Memory B cell (primary cell): Measurements from ENCODE around the gene TCF15.
"Not testable (repeated sequence)": the region's sequence is repeated elsewhere in the genome, so short reads cannot be mapped to it uniquely, and the experiment has no call there.

Experiments
- ATAC-seq: fragments of 150-1000 bp; cut with Tn5 transposase; 2 replicates; pipeline ENCODE4 v1.10.0; 2021; ENCODE audit warnings: low read depth, mild to moderate bottlenecking, moderate library complexity
- DNase-seq, 2 donors: peaks; one replicate each; pipeline ENCODE4 v3.0.0; 2022; ENCODE audit warnings: low spot score in 2 of 2
- H3K27ac Mint-ChIP-seq: one replicate; pipeline ENCODE4 v1.8.0; 2022; ENCODE audit warnings: mild to moderate bottlenecking, moderate library complexity, mixed read lengths
- H3K27me3 Mint-ChIP-seq: one replicate; pipeline ENCODE4 v1.8.0; 2022; ENCODE audit warnings: mixed read lengths
- H3K36me3 Mint-ChIP-seq: one replicate; pipeline ENCODE4 v1.8.0; 2022; ENCODE audit warnings: mild to moderate bottlenecking, mixed read lengths
- H3K4me1 Mint-ChIP-seq: one replicate; pipeline ENCODE4 v1.8.0; 2022; ENCODE audit warnings: mixed read lengths
- H3K4me3 Mint-ChIP-seq: one replicate; pipeline ENCODE4 v1.8.0; 2022; ENCODE audit warnings: mild to moderate bottlenecking, moderate library complexity, mixed read lengths
- H3K9me3 Mint-ChIP-seq: one replicate; pipeline ENCODE4 v1.8.0; 2022; ENCODE audit warnings: mixed read lengths

TCF15 gene

DNA sequence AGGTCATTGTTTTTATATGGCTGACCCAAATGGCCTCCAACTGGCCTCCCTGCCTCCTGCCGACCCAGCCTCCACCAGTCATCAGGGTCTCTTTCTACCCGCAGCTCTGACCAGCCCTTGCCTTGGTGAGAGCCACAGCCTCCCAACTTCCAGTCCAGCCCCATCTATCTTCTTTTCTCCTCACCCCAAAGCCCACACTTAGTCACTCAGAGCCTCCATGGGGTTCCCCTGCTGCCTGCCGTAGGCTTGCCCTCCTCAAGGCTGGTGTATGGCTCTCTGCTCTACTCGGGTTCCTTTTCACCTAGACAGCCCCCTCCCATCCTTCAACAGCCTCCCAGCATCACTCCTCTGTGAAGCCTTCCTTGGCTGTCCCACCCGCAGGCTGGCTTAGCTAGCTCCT lies 18.2 kb downstream of the TCF15 start:
- Mint-ChIP-seq H3K9me3 (no peaks in the 10 kb centered on the region), H3K36me3 (no peaks in the 10 kb centered on the region), H3K4me3 (no peak overlapping the region), H3K27me3 (peaks cover 7% of the 10 kb centered on the region), H3K4me1 (no peaks in the 10 kb centered on the region), H3K27ac (no peak overlapping the region)
- ATAC-seq (no peak), DNase-seq (no peak)

DNA sequence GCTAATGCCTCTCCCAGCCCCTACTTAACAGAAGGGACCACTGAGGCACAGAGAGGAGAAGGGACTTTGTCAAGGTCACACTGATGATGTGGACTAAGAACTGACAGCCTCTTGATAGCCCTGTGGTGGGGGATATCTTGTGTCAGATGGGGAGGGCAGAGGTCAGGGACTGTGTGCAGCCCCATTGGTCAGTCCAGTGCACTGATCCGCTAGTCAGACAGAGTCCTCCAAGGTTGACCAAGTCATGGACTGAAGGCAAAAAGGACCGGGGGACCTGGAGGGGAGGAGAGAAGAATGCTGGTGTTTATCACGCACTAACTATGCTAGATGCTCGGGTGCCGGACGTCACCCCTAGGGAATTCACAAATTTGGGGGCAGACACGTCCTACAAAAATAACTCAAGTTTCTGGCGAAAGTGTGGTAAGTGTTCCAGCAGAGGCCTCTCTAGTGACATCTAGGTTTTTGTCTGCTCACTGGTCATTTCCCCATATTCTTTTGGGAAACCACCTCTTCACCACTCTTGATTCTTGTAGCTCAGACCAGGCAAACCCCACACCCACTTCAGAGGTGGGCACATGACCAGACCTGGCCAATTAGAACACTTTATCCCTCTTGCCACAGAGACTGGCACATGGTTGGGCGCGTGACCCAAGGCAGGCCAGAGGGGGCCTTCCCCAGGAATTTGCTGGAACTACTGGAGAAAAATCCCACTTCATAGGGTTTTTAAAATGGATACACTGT lies 21.0 kb downstream of the TCF15 start:
- Mint-ChIP-seq H3K27me3 (peaks cover 10% of the 10 kb centered on the region), H3K27ac (no peak overlapping the region), H3K4me1 (no peaks in the 10 kb centered on the region), H3K4me3 (no peak overlapping the region), H3K9me3 (no peaks in the 10 kb centered on the region), H3K36me3 (no peaks in the 10 kb centered on the region)
- DNase-seq (no peak), ATAC-seq (peak; percentile 73)

DNA sequence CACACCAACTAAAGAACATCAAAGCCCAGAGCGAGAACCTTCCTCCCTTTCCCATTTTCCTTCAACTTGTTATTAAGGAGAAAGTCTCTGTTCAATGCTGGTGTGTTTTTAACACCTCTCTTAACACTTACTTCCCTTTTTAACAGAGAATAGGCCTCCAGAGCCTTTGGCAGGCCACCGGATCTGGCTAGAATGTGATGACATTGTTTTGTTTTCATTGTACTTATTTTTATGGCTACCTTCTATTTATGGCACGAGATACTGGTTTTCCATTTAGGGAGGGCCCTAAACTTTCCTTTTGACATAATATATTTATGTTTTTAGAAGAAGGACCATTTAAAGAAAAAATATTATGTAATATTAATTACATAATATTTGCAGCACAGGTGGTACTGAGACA lies 21.6 kb downstream of the TCF15 start:
- H3K27me3 Mint-ChIP-seq: peaks cover 9% of the 10 kb centered on the region
- H3K36me3 Mint-ChIP-seq: no peaks in the 10 kb centered on the region
- H3K9me3 Mint-ChIP-seq: no peaks in the 10 kb centered on the region
- H3K4me1 Mint-ChIP-seq: no peaks in the 10 kb centered on the region
- ATAC-seq (no peak), DNase-seq (no peak)
- no peak overlapping the region for H3K4me3 Mint-ChIP-seq
- H3K27ac Mint-ChIP-seq: no peak overlapping the region

DNA sequence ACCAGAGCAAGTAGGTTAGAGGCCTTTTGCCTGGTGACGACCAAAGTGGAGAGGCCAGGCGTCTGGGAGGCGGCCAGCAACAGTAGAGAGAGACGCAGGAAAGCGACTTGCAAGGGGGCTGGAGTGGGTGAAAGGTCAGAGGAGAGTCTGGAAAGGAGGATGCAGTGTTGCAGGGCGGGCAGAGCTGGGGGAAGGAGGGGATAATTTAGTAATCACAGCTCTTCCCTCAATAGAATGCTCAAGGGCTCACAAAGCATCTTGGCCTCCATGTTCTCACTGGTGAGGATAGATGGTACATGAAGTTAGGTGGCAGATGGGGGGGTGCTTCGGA lies 25.2 kb downstream of the TCF15 start:
- H3K27ac Mint-ChIP-seq: no peak overlapping the region
- H3K4me1 Mint-ChIP-seq: no peaks in the 10 kb centered on the region
- no peak for DNase-seq
- no peaks in the 10 kb centered on the region for H3K9me3 Mint-ChIP-seq
- no peaks in the 10 kb centered on the region for H3K36me3 Mint-ChIP-seq
- no peak for ATAC-seq
- H3K27me3 Mint-ChIP-seq: peaks cover 11% of the 10 kb centered on the region
- no peak overlapping the region for H3K4me3 Mint-ChIP-seq

DNA sequence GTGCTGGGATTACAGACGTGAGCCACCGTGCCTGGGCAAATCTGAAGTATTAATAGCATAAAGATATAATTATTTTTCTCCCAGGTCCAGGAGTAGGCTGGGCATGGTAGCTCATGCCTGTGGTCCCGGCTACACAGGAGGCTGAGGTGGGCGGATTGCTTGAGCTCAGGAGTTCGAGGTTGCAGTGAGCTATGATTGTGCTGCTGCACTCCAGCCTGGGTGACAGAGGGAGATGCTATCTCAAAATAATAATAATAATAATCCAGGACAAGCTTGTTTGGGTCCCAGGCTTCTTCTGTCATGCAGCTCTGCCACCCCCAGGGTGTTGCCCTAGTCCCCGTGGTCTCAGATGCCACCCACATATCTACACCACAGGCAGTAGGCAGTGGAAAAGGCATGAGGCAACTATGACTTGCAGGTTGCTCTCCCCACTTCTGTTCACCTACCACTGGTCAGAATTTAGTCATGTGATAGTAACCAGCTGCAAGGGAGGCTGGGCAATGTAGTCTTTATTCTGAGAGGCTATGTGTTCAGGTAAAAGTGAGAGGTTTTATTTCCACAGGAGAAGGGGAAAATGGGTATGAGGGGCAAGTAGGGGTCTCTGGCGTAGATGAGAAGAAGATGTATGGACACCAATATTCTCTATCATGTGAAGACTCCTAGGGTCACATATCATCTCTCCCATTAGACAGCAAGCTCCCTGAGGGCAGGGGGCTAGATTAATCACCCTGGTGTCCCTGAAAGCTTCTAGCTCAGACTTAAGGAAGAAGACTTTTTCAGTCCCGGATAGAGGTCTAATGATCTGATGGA lies 25.7 kb downstream of the TCF15 start:
- H3K9me3 Mint-ChIP-seq: no peaks in the 10 kb centered on the region
- H3K27me3 Mint-ChIP-seq: peaks cover 11% of the 10 kb centered on the region
- ATAC-seq (peak; percentile 29), DNase-seq (no peak)
- H3K27ac Mint-ChIP-seq: no peak overlapping the region
- H3K4me3 Mint-ChIP-seq: no peak overlapping the region
- no peaks in the 10 kb centered on the region for H3K4me1 Mint-ChIP-seq
- no peaks in the 10 kb centered on the region for H3K36me3 Mint-ChIP-seq

DNA sequence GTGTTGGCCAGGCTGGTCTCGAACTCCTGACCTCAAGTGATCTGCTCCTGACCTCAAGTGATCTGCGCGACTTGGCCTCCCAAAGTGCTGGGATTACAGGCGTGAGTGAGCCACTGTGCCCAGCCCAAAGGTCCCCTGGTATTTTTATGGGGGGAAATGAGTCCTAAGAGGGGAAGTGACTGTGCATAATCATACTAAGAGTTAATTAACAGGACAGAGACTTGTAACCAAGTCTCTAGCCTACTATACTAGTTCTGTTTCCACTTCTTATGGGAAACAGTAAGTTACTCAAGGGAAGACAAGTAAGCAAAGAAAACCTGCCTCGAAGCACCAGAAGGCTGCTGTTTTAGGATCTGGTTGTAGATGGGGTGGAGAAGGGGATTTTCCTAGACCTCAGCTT lies 27.9 kb downstream of the TCF15 start:
- Mint-ChIP-seq H3K4me1 (no peaks in the 10 kb centered on the region), H3K27me3 (peaks cover 11% of the 10 kb centered on the region), H3K9me3 (no peaks in the 10 kb centered on the region), H3K4me3 (no peak overlapping the region), H3K27ac (no peak overlapping the region), H3K36me3 (no peaks in the 10 kb centered on the region)
- no peak for ATAC-seq
- DNase-seq: no peak

DNA sequence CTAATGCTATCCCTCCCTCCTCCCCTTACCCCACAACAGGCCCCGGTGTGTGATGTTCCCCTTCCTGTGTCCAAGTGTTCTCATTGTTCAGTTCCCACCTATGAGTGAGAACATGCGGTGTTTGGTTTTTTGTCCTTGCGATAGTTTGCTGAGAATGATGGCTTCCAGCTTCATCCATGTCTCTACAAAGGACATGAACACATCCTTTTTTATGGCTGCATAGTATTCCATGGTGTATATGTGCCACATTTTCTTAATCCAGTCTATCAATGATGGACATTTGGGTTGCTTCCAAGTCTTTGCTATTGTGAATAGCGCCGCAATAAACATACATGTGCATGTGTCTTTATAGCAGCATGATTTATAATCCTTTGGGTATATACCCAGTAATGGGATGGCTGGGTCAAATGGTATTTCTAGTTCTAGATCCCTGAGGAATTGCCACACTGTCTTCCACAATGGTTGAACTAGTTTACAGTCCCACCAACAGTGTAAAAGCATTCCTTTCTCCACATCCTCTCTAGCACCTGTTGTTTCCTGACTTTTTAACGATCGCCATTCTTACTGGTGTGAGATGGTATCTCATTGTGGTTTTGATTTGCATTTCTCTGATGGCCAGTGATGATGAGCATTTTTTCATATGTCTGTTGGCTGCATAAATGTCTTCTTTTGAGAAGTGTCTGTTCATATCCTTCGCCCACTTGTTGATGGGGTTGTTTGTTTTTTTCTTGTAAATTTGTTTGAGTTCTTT lies 31.0 kb downstream of the TCF15 start:
- H3K4me3 Mint-ChIP-seq, H3K9me3 Mint-ChIP-seq, H3K4me1 Mint-ChIP-seq, H3K27me3 Mint-ChIP-seq, H3K36me3 Mint-ChIP-seq, DNase-seq, ATAC-seq, H3K27ac Mint-ChIP-seq: not testable (repeated sequence)

DNA sequence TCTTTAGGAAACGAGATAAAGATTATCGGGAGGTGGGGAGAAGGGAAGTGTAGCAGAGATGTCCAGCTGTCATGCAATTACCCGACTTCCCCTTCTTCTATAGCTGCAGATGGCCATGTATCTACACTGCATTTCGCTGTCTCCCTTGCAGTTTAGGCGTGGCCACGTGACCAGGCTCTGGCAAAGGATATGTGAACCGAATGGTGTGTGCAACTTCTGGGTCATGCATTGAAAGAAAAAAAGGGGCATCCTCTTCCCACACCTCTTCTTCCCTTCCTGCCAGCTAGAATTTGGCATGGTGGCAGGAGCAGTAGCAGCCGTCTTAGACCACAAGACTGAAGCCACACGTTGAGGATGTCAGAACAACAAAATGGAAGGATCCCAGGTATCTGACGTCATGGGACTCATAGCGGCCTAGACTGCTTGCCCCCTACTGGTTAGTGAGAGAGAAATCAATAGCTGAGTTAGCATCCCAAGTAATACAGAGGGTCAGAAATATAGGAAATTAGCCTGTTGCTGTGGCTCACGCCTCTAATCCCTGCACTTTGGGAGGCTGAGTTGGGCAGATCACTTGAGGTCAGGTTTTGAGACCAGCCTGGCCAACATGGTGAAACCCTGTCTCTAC lies 32.8 kb downstream of the TCF15 start:
- Mint-ChIP-seq H3K36me3 (no peaks in the 10 kb centered on the region), H3K4me3 (no peak overlapping the region), H3K4me1 (no peaks in the 10 kb centered on the region), H3K27me3 (peaks cover 11% of the 10 kb centered on the region), H3K27ac (no peak overlapping the region), H3K9me3 (no peaks in the 10 kb centered on the region)
- ATAC-seq (peak; percentile 44), DNase-seq (no peak)

DNA sequence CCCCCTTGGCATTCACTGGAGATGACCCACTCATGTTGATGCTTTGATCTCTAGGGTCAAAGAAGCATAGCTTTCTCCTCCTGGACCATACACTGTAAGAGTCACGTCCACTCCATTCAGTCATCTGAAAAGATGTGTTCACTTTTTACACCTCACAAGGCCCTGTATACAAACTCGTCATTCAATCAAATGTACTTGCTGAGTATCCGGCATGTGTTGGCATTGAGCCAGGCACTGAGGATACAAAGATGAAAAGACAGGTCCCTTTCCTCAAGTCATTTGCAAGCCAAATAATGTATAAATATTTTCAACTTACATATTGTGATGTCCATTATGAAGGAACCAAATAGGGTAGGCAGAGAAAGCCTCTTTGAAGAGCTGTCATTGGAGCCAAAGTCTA lies 34.0 kb downstream of the TCF15 start:
- no peak overlapping the region for H3K4me3 Mint-ChIP-seq
- ATAC-seq (no peak), DNase-seq (no peak)
- H3K9me3 Mint-ChIP-seq: no peaks in the 10 kb centered on the region
- no peak overlapping the region for H3K27ac Mint-ChIP-seq
- no peaks in the 10 kb centered on the region for H3K36me3 Mint-ChIP-seq
- H3K27me3 Mint-ChIP-seq: peaks cover 13% of the 10 kb centered on the region
- H3K4me1 Mint-ChIP-seq: no peaks in the 10 kb centered on the region

DNA sequence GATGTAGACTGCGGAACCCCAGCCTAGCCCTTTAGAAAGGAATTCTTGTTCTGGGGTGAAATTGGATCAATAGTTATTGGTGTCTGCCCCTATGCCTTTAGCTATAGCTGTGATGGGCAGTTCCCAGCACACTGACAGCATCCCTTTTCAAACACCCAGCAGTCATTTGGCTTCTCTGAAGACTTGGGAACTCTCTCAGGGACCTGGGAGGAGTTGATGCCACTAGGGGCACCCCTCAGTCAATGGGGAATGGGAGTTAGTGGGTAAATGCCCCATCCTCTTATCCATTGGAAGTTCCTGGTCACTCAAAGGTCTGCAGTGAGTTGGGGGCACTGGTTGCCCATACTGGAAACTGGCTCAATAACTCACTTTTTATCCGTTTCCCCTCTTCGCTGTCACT lies 34.9 kb downstream of the TCF15 start:
- H3K36me3 Mint-ChIP-seq: no peaks in the 10 kb centered on the region
- H3K4me3 Mint-ChIP-seq: no peak overlapping the region
- no peak overlapping the region for H3K27ac Mint-ChIP-seq
- H3K9me3 Mint-ChIP-seq: no peaks in the 10 kb centered on the region
- H3K4me1 Mint-ChIP-seq: no peaks in the 10 kb centered on the region
- DNase-seq (no peak), ATAC-seq (no peak)
- H3K27me3 Mint-ChIP-seq: peaks cover 13% of the 10 kb centered on the region

DNA sequence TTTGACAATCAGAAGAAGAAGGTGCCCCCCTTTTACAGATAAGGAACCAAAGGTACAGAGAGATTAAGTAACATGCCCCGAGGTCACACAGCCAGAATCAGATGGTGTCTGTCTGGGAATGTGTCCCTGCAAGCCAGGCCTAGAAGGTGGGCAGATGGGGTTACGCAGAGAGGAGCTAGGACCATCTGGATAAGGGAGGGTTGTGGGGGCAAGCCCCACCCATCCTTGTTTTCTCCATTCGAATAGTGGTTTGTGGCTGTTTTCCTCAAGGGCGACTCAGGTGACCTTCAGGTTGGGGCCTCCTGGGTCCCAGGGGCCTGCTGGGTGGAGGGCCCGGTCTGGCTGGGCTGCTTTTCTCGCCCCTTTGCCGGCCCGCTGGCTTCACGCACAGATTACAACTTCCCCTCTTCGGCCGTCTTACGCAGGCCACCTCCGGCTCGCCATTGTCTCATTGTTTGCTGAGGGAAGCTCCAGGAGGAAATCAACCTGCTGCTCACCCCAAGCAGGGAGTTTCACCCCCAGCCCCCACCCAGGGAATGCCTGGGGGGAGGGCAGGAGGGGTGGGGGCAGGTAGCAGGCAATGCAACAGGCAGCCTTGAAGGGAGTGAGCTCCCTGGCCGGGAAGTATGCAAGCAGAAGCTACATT lies 35.7 kb downstream of the TCF15 start:
- Mint-ChIP-seq H3K9me3 (no peaks in the 10 kb centered on the region), H3K4me3 (no peak overlapping the region), H3K36me3 (no peaks in the 10 kb centered on the region), H3K4me1 (no peaks in the 10 kb centered on the region), H3K27me3 (peaks cover 13% of the 10 kb centered on the region), H3K27ac (no peak overlapping the region)
- no peak for ATAC-seq
- DNase-seq: no peak

DNA sequence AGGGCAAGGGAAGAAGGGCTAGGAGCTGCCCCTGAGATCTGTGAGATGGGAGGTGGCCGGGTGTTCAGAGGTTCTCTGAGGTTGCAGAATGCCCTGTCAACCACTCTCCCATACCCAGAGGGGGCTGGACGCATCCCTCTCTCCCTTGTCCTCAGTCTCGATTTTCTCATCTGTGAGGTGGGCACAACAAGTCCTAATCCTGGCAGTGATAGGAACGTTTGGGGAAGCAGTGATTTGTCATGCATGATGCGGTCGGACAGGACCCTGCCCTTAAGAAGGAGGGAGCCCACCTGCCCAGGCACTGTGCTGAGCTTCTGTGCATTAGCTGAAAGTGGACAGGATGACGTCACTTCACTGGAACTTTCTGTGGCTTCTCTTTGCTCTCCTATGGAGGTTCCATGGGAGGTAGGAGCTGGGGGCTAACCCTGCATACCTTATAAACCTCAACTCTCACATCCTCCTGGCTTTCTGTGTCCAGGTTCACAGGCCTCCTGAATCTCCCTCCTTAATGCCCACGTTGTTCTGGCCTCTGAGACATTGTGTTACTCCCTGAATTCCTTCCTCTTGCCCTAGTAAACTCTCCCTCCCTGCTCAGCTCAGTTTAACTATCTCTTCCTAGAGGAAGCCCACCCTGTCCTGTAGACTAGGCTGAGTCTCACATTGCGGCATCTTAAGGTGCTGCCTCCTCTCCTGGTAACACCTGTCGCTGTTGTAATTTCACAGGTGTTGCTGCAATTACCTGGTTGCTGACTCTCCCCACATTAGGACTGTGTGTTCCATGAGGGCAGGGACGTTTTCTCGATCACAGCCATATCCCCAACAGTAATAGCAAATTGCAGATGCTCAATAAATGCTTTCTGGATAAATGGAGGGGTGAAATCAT lies 36.5 kb downstream of the TCF15 start:
- peaks cover 13% of the 10 kb centered on the region for H3K27me3 Mint-ChIP-seq
- no peaks in the 10 kb centered on the region for H3K36me3 Mint-ChIP-seq
- ATAC-seq (no peak), DNase-seq (no peak)
- H3K4me3 Mint-ChIP-seq: no peak overlapping the region
- no peaks in the 10 kb centered on the region for H3K9me3 Mint-ChIP-seq
- no peaks in the 10 kb centered on the region for H3K4me1 Mint-ChIP-seq
- no peak overlapping the region for H3K27ac Mint-ChIP-seq

DNA sequence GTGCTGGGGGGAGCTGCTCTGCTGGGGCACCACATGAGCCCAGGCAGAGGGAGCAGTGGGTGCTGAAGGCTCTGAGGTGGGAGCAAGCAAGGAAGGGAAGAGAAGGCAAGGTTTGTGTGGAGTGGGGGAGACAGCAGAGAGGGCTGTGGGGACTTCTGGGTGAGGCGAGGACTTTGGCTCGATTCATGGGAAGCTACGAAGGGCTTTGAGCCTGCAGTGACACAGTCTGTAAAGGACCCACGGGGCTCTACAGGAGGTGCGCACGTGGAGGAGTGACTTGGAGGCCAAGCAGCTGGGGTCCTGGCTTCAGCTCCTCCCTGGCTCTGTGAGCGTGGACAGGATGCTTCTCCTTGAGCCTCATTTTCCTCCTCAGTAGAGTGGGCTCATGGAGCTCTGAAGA lies 37.4 kb downstream of the TCF15 start:
- Mint-ChIP-seq H3K4me3 (no peak overlapping the region), H3K27me3 (peaks cover 13% of the 10 kb centered on the region), H3K4me1 (no peaks in the 10 kb centered on the region), H3K27ac (no peak overlapping the region), H3K9me3 (no peaks in the 10 kb centered on the region), H3K36me3 (no peaks in the 10 kb centered on the region)
- no peak for ATAC-seq
- no peak for DNase-seq
